ENCODE results near the gene GALK1.

- no peak for TF ChIP-seq CTCF (IDR thresholded peaks at IDR 0.05)
- TF ChIP-seq POLR2A (IDR thresholded peaks at IDR 0.05) = no peak
- no peak for TF ChIP-seq POLR2AphosphoS5 (IDR thresholded peaks at IDR 0.05; ENCODE audit: insufficient read depth in 1 of 2, low read depth in 1 of 2)
These were observed 45.2 kb upstream of the GALK1 start for GRCh38 chr17:75810216-75810615.
